ENCODE data around the gene GAS6.

The GAS6 gene

GRCh38 chr13:113855931-113856715 lies 7.8 kb downstream of the GAS6 start:
- DNase-seq (ENCODE audit: low spot score), result no peak
- TF ChIP-seq, protein P1, sequence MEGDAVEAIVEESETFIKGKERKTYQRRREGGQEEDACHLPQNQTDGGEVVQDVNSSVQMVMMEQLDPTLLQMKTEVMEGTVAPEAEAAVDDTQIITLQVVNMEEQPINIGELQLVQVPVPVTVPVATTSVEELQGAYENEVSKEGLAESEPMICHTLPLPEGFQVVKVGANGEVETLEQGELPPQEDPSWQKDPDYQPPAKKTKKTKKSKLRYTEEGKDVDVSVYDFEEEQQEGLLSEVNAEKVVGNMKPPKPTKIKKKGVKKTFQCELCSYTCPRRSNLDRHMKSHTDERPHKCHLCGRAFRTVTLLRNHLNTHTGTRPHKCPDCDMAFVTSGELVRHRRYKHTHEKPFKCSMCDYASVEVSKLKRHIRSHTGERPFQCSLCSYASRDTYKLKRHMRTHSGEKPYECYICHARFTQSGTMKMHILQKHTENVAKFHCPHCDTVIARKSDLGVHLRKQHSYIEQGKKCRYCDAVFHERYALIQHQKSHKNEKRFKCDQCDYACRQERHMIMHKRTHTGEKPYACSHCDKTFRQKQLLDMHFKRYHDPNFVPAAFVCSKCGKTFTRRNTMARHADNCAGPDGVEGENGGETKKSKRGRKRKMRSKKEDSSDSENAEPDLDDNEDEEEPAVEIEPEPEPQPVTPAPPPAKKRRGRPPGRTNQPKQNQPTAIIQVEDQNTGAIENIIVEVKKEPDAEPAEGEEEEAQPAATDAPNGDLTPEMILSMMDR (IDR thresholded peaks at IDR 0.05; ENCODE audit: borderline replicate concordance, control extremely low read depth, extremely low read depth, insufficient read depth, missing control alignments), result no peak
- in situ Hi-C loops (cut with MboI; ENCODE audit: low sequenced_read_pairs, unreplicated experiment), result no loop called here

- no peak for DNase-seq (ENCODE audit: low spot score)
- in situ Hi-C loops (cut with MboI; ENCODE audit: low sequenced_read_pairs, unreplicated experiment), result no loop called here
- TF ChIP-seq, protein P1 (IDR thresholded peaks at IDR 0.05; ENCODE audit: borderline replicate concordance, control extremely low read depth, extremely low read depth, insufficient read depth, missing control alignments), result no peak
Observed at GRCh38 chr13:113855012-113855921, 8.6 kb downstream of the GAS6 start.

GRCh38 chr13:113854238-113855011 lies 9.5 kb downstream of the GAS6 start:
- no peak for DNase-seq (ENCODE audit: low spot score)
- in situ Hi-C loops (cut with MboI; ENCODE audit: low sequenced_read_pairs, unreplicated experiment), result no loop called here
- TF ChIP-seq, protein P1 (IDR thresholded peaks at IDR 0.05; ENCODE audit: borderline replicate concordance, control extremely low read depth, extremely low read depth, insufficient read depth, missing control alignments), result no peak

DNA sequence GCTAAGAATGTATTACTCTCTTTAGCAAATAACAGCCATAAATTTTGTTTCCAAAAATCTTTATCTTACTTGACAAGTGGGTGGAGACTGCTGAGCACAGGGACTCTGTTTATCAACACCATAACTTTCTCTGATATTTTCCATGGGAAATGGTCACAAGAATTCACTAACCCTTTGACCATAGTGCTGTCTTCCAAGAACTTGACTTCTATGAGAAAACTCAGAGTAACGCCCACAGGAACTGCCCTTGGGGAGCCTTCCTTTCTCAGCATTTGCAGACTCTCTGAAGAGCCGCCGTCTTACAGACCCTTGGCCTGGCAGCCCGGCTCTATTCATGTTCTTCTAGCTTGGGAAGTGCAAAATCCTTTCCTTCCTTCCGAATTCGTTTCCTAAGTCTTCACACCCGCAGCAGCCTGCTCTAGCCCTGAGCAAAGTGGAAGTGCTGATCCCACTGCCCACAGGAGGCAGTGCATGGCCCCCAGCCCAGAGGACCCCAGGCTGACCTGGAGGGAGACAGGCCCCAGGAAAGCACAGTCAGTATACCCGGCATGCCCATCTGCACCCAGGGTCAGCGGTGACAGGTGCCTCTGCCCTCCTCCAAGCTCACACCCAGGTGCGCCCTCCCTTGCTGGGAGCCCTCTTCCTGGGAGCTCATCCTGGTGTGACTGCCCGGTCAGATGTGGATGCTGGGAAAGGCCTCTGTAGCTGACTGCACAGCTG lies 10.2 kb downstream of the GAS6 start:
- DNase-seq (ENCODE audit: low spot score), result no peak
- TF ChIP-seq, protein P1 (IDR thresholded peaks at IDR 0.05; ENCODE audit: borderline replicate concordance, control extremely low read depth, extremely low read depth, insufficient read depth, missing control alignments), result no peak
- in situ Hi-C loops (cut with MboI; ENCODE audit: low sequenced_read_pairs, unreplicated experiment), result no loop called here

- TF ChIP-seq, protein P1 (IDR thresholded peaks at IDR 0.05; ENCODE audit: borderline replicate concordance, control extremely low read depth, extremely low read depth, insufficient read depth, missing control alignments), result no peak
- no peak for DNase-seq (ENCODE audit: low spot score)
- in situ Hi-C loops (cut with MboI; ENCODE audit: low sequenced_read_pairs, unreplicated experiment), result no loop called here
Observed at GRCh38 chr13:113852536-113853517, 11.0 kb downstream of the GAS6 start.
